GM23338 (cell line): Measurements from ENCODE around the gene DCUN1D2. TPM values are rescaled to one million over a fixed set of nuclear protein-coding genes. Genes with fewer than 3 reads are reported as not detected.
A peak's percentile ranks its signal among the peaks of the same experiment; 100 is the strongest.

Experiments
- ATAC-seq: fragments of 200-7000 bp; cut with Tn5 transposase; 3 replicates; pipeline ENCODE4 v1.9.1; 2020
- DNase-seq: peaks from one replicate; pipeline ENCODE4 v3.0.0-alpha.2; 2015; ENCODE audit warnings: low spot score
- H2AFZ ChIP-seq: fragments of 200-600 bp; sonication (generic); 2 replicates; pipeline ENCODE4 v1.8.0; 2016; ENCODE audit warnings: antibody characterized with exemption, mild to moderate bottlenecking, moderate library complexity
- H3F3A ChIP-seq: fragments of 200-600 bp; sonication (generic); replicated peaks from 2 replicates; pipeline ENCODE4 v1.8.0; 2017; ENCODE audit warnings: antibody characterized with exemption, mixed run types, low read depth
- H3K27ac ChIP-seq: fragments of 200-600 bp; sonication (generic); 2 replicates; pipeline ENCODE4 v1.6.1; 2016; ENCODE audit warnings: low read depth
- H3K27me3 ChIP-seq: fragments of 200-600 bp; sonication (generic); 2 replicates; pipeline ENCODE4 v1.8.0; 2016; ENCODE audit warnings: mild to moderate bottlenecking, mixed run types, moderate library complexity; ENCODE audit not compliant: insufficient read depth
- H3K36me3 ChIP-seq: fragments of 200-600 bp; sonication (generic); 2 replicates; pipeline ENCODE4 v1.8.0; 2016; ENCODE audit warnings: mild to moderate bottlenecking; ENCODE audit not compliant: insufficient read depth
- H3K4me1 ChIP-seq: fragments of 200-600 bp; sonication (generic); 2 replicates; pipeline ENCODE4 v1.8.0; 2016; ENCODE audit warnings: mild to moderate bottlenecking, moderate library complexity; ENCODE audit not compliant: insufficient read depth
- H3K4me2 ChIP-seq: fragments of 200-600 bp; sonication (generic); 2 replicates; pipeline ENCODE4 v1.7.1; 2017; ENCODE audit warnings: mixed run types
- H3K4me3 ChIP-seq: fragments of 200-600 bp; sonication (generic); 2 replicates; pipeline ENCODE4 v1.6.1; 2016; ENCODE audit warnings: mixed run types
- H3K79me2 ChIP-seq: fragments of 200-600 bp; sonication (generic); replicated peaks from 2 replicates; pipeline ENCODE4 v1.8.0; 2017; ENCODE audit warnings: mild to moderate bottlenecking; ENCODE audit not compliant: insufficient read depth
- H3K9me2 ChIP-seq: fragments of 200-600 bp; sonication (generic); 2 replicates; pipeline ENCODE4 v1.8.0; 2017; ENCODE audit not compliant: insufficient read depth
- H4K20me1 ChIP-seq: fragments of 200-600 bp; sonication (generic); replicated peaks from 2 replicates; pipeline ENCODE4 v1.8.0; 2017; ENCODE audit warnings: mild to moderate bottlenecking; ENCODE audit not compliant: insufficient read depth
- H3K27ac Mint-ChIP-seq: 2 replicates; pipeline ENCODE4 v1.8.0; 2020; ENCODE audit warnings: inconsistent platforms, mild to moderate bottlenecking, moderate library complexity, mixed read lengths
- H3K27me3 Mint-ChIP-seq: 3 replicates; pipeline ENCODE4 v1.8.0; 2022; ENCODE audit warnings: low read depth, mild to moderate bottlenecking, moderate library complexity, mixed read lengths, inconsistent platforms; ENCODE audit not compliant: insufficient read depth, poor library complexity
- H3K36me3 Mint-ChIP-seq: 3 replicates; pipeline ENCODE4 v1.8.0; 2021; ENCODE audit warnings: low read depth, mild to moderate bottlenecking, inconsistent platforms, moderate library complexity, mixed read lengths
- H3K4me1 Mint-ChIP-seq: 3 replicates; pipeline ENCODE4 v1.8.0; 2020; ENCODE audit warnings: mild to moderate bottlenecking, inconsistent platforms, mixed read lengths
- H3K4me3 Mint-ChIP-seq: 3 replicates; pipeline ENCODE4 v1.8.0; 2021; ENCODE audit warnings: moderate library complexity, mild to moderate bottlenecking, inconsistent platforms, mixed read lengths
- H3K9me3 Mint-ChIP-seq: 3 replicates; pipeline ENCODE4 v1.8.0; 2020; ENCODE audit warnings: moderate library complexity, mild to moderate bottlenecking, inconsistent platforms, mixed read lengths
- CREB1 ChIP-seq: fragments of 250-450 bp; sonication (Bioruptor Pico); IDR thresholded peaks from 2 replicates; pipeline ENCODE4 v1.5.0; 2020; ENCODE audit warnings: low read depth, mild to moderate bottlenecking, moderate library complexity
- CTCF ChIP-seq, 2 experiments: fragments of 200-600 bp in 1 of 2; sonication (generic) in 1 of 2; conservative IDR thresholded peaks; 2 replicates each; pipeline versions ENCODE4 v1.5.1 to v1.6.1; 2016 to 2017; ENCODE audit warnings: antibody characterized with exemption in 2 of 2, low read depth in 2 of 2, mild to moderate bottlenecking in 2 of 2, moderate library complexity in 1 of 2
- ETS1 ChIP-seq: IDR thresholded peaks from 2 replicates; pipeline ENCODE4 v1.6.1; 2016; ENCODE audit warnings: antibody characterized with exemption
- EZH2 ChIP-seq: fragments of 200-600 bp; sonication (generic); IDR thresholded peaks from one replicate; pipeline ENCODE4 v1.8.0; 2017; ENCODE audit warnings: antibody characterized with exemption, mild to moderate bottlenecking, low read depth; ENCODE audit not compliant: unreplicated experiment
- EZH2phosphoT487 ChIP-seq: fragments of 200-600 bp; sonication (generic); IDR thresholded peaks from one replicate; pipeline ENCODE4 v1.8.1; 2018; ENCODE audit warnings: antibody characterized with exemption; ENCODE audit not compliant: unreplicated experiment
- JUNB ChIP-seq: IDR thresholded peaks from one replicate; pipeline ENCODE4 v1.6.1; 2016; ENCODE audit warnings: antibody characterized with exemption; ENCODE audit not compliant: unreplicated experiment
- NANOG ChIP-seq: IDR thresholded peaks from 2 replicates; pipeline ENCODE4 v1.6.1; 2016; ENCODE audit warnings: antibody characterized with exemption, borderline replicate concordance
- POLR2AphosphoS5 ChIP-seq: IDR thresholded peaks from 2 replicates; pipeline ENCODE4 v1.6.1; 2016; ENCODE audit warnings: antibody characterized with exemption, low read depth
- STAT1 ChIP-seq: IDR thresholded peaks from one replicate; pipeline ENCODE4 v1.6.1; 2016; ENCODE audit warnings: antibody characterized with exemption; ENCODE audit not compliant: unreplicated experiment
- ZNF114 ChIP-seq: fragments of 250-450 bp; sonication (Bioruptor Pico); IDR thresholded peaks from 2 replicates; pipeline ENCODE4 v1.5.0; 2020; ENCODE audit warnings: mild to moderate bottlenecking, moderate library complexity
- ZNF331 ChIP-seq: fragments of 250-450 bp; sonication (Bioruptor Pico); IDR thresholded peaks from 2 replicates; pipeline ENCODE4 v1.5.0; 2020; ENCODE audit warnings: low read depth, mild to moderate bottlenecking, moderate library complexity
- ZNF462 ChIP-seq: fragments of 250-450 bp; sonication (Bioruptor Pico); IDR thresholded peaks from 2 replicates; pipeline ENCODE4 v1.5.0; 2020; ENCODE audit warnings: mild to moderate bottlenecking, moderate library complexity
- polyA plus RNA-seq: library from polyadenylated mRNA; unstranded; fragments of >200 nt; fragmentation: Nextera tagmentation; extraction: Ambion mirVana; gene quantifications from 2 replicates; pipeline ENCODE4 v1.2.1, GENCODE V29; 2016
- total RNA-seq: library from RNA; depleted of rRNA; stranded (reverse); fragments of >200 nt; shearing (Covaris generic); gene quantifications from 2 replicates; pipeline ENCODE4 v1.2.3, GENCODE V29; 2014

DCUN1D2 gene
- total and polyA plus RNA-seq, 2 experiments from 2014 or later = 12.3 to 38.0 TPM

DNA sequence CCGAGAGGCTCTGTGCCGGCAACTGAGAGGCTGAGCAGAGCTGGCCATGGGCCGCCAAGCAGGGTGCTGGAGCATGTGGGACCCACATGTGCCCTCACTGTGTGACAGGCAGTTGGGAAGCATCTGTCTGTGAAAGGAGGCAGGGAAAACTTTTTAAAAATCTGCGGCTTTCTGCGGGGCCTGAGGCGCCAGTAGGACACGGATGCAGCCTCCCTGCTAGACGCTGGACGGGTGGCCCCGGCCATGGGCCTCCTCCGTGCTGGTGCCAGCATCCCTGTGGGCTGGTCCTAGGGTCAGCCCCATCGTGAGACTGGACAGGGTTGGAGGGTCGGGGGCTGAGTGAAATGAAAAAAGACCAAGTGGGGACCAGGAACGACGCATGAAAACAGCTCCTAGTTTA, 20.9 kb upstream of the DCUN1D2 start:
- Histone ChIP-seq H3K4me3 (no peak overlapping the region), H3K27ac (no peak overlapping the region), H3K79me2 (no peaks in the 10 kb centered on the region), H3F3A (no peaks in the 10 kb centered on the region), H2AFZ (no peak overlapping the region), H3K36me3 (0 out of 2 replicates have a peak, but pooled peaks cover 5% of the 10 kb centered on the region), H3K4me1 (no peaks in the 10 kb centered on the region), H4K20me1 (peaks cover 5% of the 10 kb centered on the region; the same call in 1 of the 2 replicates), H3K27me3 (no peaks in the 10 kb centered on the region), H3K9me2 (no peaks in the 10 kb centered on the region), H3K4me2 (no peak overlapping the region)
- no peak for TF ChIP-seq EZH2
- TF ChIP-seq EZH2phosphoT487 = no peak
- TF ChIP-seq NANOG = no peak
- no peak for TF ChIP-seq POLR2AphosphoS5
- TF ChIP-seq JUNB = no peak
- peaks cover 2% of the 10 kb centered on the region for H3K27me3 Mint-ChIP-seq
- H3K9me3 Mint-ChIP-seq = no peaks in the 10 kb centered on the region
- H3K4me1 Mint-ChIP-seq = 0 out of 3 replicates have a peak, but pooled peaks cover 3% of the 10 kb centered on the region
- DNase-seq = no peak
- 0 out of 2 replicates have a peak overlapping the region, but pooled peaks have one; percentile 36 for H3K27ac Mint-ChIP-seq
- ATAC-seq = no peak
- H3K4me3 Mint-ChIP-seq = no peak overlapping the region
- H3K36me3 Mint-ChIP-seq = peaks cover 27% of the 10 kb centered on the region

DNA sequence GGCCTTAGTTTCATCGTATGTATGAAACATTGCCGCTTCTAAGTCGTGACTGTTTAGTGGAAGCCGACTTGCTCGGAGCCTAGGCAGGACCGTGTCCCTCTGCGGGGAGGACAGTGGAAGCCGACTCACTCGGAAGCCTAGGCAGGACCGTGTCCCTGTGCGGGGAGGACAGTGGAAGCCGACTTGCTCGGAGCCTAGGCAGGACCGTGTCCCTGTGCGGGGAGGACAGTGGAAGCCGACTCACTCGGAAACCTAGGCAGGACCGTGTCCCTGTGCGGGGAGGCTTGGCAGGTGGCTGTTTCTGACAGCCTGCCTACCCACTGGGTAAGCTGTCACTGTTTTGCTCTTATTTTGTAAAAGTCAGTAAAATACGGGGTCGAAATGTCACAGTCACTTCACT, 20.4 kb upstream of the DCUN1D2 start:
- no peaks in the 10 kb centered on the region for H3K79me2 ChIP-seq
- no peak overlapping the region for H2AFZ ChIP-seq
- H3K36me3 ChIP-seq = 0 out of 2 replicates have a peak, but pooled peaks cover 5% of the 10 kb centered on the region
- DNase-seq = no peak
- no peak overlapping the region for H3K4me2 ChIP-seq
- Mint-ChIP-seq H3K9me3 (no peaks in the 10 kb centered on the region), H3K27ac (0 out of 2 replicates have a peak overlapping the region, but pooled peaks have one; percentile 36), H3K27me3 (peaks cover 2% of the 10 kb centered on the region), H3K4me1 (0 out of 3 replicates have a peak, but pooled peaks cover 3% of the 10 kb centered on the region), H3K36me3 (peaks cover 24% of the 10 kb centered on the region), H3K4me3 (no peak overlapping the region)
- no peak overlapping the region for H3K4me3 ChIP-seq
- no peak for ATAC-seq
- no peaks in the 10 kb centered on the region for H3F3A ChIP-seq
- H4K20me1 ChIP-seq = peaks cover 2% of the 10 kb centered on the region; the same call in 1 of the 2 replicates
- no peak overlapping the region for H3K27ac ChIP-seq
- H3K9me2 ChIP-seq = no peaks in the 10 kb centered on the region
- no peaks in the 10 kb centered on the region for H3K27me3 ChIP-seq
- no peaks in the 10 kb centered on the region for H3K4me1 ChIP-seq
- TF ChIP-seq STAT1 = no peak
- no peak for TF ChIP-seq ZNF114
- no peak for TF ChIP-seq ZNF462 (CRISPR knock-in tag)
- TF ChIP-seq NANOG = no peak
- TF ChIP-seq CTCF (conservative IDR thresholded peaks at IDR 0.05; ENCODE audit: low read depth in 2 of 2) = no peak
- TF ChIP-seq ZNF331 (CRISPR knock-in tag) = no peak
- no peak for TF ChIP-seq EZH2
- TF ChIP-seq EZH2phosphoT487 = no peak
- no peak for TF ChIP-seq JUNB
- TF ChIP-seq POLR2AphosphoS5 = no peak
- no peak for TF ChIP-seq ETS1
- no peak for TF ChIP-seq CREB1
